Adipocyte (in vitro differentiated cells): ENCODE results near the gene TEX2.
"Not testable (repeated sequence)": the region's sequence is repeated elsewhere in the genome, so short reads cannot be mapped to it uniquely, and the experiment has no call there.

Experiments used
- DNase-seq: peaks from one replicate; pipeline ENCODE4 v3.0.0-alpha.2; 2015; ENCODE audit warnings: low read depth
- H3K27me3 ChIP-seq: replicated peaks from 2 replicates; pipeline ENCODE4 v1.7.0; 2013; ENCODE audit warnings: mild to moderate bottlenecking, low read length, moderate library complexity; ENCODE audit not compliant: control insufficient read depth, insufficient read depth
- H3K36me3 ChIP-seq: 2 replicates; pipeline ENCODE4 v1.7.0; 2013; ENCODE audit warnings: low read length, mild to moderate bottlenecking, moderate library complexity; ENCODE audit not compliant: control insufficient read depth, insufficient read depth, severe bottlenecking
- H3K4me1 ChIP-seq: 2 replicates; pipeline ENCODE4 v1.7.0; 2013; ENCODE audit warnings: mild to moderate bottlenecking, low read length, moderate library complexity; ENCODE audit not compliant: control insufficient read depth, insufficient read depth
- H3K4me3 ChIP-seq: 2 replicates; pipeline ENCODE4 v1.7.0; 2013; ENCODE audit warnings: mild to moderate bottlenecking, low read length, moderate library complexity
- H3K9ac ChIP-seq: 2 replicates; pipeline ENCODE4 v1.7.0; 2013; ENCODE audit warnings: mild to moderate bottlenecking, low read length, moderate library complexity
- H3K9me3 ChIP-seq: 2 replicates; pipeline ENCODE4 v1.7.0; 2013; ENCODE audit warnings: mild to moderate bottlenecking, low read length, moderate library complexity; ENCODE audit not compliant: control insufficient read depth

Gene TEX2

DNA sequence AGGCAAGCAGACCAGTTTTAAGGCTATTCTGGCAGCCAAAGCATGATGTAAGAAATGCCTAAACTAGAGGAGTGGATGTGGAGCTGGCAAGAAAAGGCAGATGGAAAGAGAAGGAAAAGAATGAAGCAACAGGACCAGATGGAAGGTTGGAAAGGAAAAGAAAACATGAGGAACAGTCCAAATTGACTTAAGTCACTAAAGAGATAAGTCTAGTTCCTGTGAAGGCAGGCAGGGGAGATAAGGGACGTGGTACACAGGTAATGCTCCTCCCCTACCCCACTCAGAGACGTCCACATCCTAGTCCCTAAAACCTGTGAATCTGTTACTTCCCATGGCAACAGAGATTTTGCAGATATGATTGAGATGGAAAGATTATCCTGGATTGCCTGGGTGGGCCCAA, 43.5 kb downstream of the TEX2 start:
- no peak overlapping the region for H3K4me3 ChIP-seq
- H3K9ac ChIP-seq = no peak overlapping the region
- peaks cover 44% of the 10 kb centered on the region for H3K4me1 ChIP-seq
- no peaks in the 10 kb centered on the region for H3K36me3 ChIP-seq
- H3K9me3 ChIP-seq = no peaks in the 10 kb centered on the region
- H3K27me3 ChIP-seq = no peaks in the 10 kb centered on the region
- DNase-seq = no peak

GRCh38 chr17:64218066-64218465, 45.0 kb downstream of the TEX2 start:
- DNase-seq = no peak
- H3K27me3 ChIP-seq = no peaks in the 10 kb centered on the region
- H3K36me3 ChIP-seq = peaks cover 9% of the 10 kb centered on the region
- H3K4me1 ChIP-seq = peaks cover 51% of the 10 kb centered on the region
- H3K9ac ChIP-seq = no peak overlapping the region
- H3K4me3 ChIP-seq = no peak overlapping the region
- H3K9me3 ChIP-seq = no peaks in the 10 kb centered on the region

DNA sequence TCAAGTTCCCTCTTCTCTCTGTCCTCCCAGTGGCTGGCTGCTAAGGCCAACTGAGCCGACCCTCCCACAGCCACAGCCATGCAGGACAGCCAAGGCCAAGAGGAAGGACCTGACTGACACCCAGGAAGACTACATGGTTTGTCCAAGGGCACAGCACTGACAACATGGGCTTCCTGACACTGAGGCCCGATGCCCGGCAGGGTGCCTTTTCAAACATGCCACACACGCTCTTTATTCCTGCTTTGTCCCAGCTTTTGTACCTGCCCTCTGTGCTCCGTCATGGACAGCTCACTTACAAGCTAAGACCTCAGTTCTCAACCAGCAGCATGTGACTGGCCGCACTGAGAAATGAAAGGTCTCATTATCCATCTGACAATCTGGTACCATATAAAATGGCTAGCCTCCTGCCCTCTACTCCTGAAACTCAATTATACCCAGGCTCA, 45.8 kb downstream of the TEX2 start:
- no peak overlapping the region for H3K9ac ChIP-seq
- peaks cover 58% of the 10 kb centered on the region for H3K4me1 ChIP-seq
- no peaks in the 10 kb centered on the region for H3K27me3 ChIP-seq
- DNase-seq = no peak
- H3K9me3 ChIP-seq = no peaks in the 10 kb centered on the region
- H3K4me3 ChIP-seq = no peak overlapping the region
- peaks cover 17% of the 10 kb centered on the region for H3K36me3 ChIP-seq

DNA sequence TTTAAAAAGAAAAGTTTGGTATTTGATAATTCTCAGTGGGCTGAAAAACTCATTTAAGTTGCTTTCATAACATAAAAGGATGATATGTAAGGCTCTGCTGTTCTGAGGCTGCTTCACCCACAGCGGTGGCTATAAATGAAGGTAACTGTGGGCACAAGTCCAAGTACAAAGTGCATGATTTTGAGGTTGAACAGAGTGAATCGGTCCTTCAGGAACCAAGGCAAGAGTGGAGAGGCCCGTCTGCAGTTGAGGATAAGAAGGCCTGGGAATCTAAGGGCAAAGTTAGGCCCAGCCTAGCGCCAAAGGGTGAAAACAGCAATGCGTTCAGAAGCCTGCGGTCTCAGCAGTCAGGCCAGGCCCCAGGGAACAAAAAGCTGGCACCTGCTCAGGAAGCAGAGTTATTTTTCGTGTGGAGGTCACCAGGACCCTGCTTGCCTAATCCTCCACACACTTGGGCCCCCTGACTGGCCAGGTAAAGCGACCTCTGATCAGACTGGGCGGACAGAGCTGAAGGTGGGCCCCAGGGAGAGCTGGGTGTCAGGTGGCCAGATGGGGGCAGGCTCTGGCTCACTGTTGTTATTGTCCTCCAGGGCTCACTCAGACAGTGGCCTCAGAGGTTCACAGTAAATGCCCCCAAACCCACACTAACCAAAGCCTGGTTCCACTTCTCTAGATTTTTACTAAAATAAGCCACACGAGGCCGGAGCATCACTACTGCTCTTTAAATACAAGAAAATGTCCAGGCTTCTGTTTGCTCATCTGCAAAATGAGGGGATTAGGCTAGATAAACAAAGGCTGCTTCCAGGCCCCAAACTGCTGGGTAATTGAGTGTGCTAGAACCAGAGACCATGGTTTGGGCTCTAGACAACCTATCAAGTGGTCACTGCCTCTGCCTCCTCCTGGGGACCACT, 46.5 kb downstream of the TEX2 start:
- H3K9me3 ChIP-seq = no peaks in the 10 kb centered on the region
- peaks cover 60% of the 10 kb centered on the region for H3K4me1 ChIP-seq
- DNase-seq = peak; percentile 45
- H3K36me3 ChIP-seq = peaks cover 20% of the 10 kb centered on the region
- H3K9ac ChIP-seq = peak overlapping the region; percentile 59
- no peak overlapping the region for H3K4me3 ChIP-seq
- no peaks in the 10 kb centered on the region for H3K27me3 ChIP-seq

- peak; percentile 69 for DNase-seq
- no peaks in the 10 kb centered on the region for H3K9me3 ChIP-seq
- peaks cover 54% of the 10 kb centered on the region for H3K4me1 ChIP-seq
- no peaks in the 10 kb centered on the region for H3K27me3 ChIP-seq
- peak overlapping the region; percentile 59 for H3K9ac ChIP-seq
- no peak overlapping the region for H3K4me3 ChIP-seq
- H3K36me3 ChIP-seq = peaks cover 20% of the 10 kb centered on the region
Measured at GRCh38 chr17:64216000-64216337, 47.1 kb downstream of the TEX2 start.

GRCh38 chr17:64214950-64215349, 48.1 kb downstream of the TEX2 start:
- H3K4me1 ChIP-seq = peaks cover 54% of the 10 kb centered on the region
- H3K36me3 ChIP-seq = peaks cover 20% of the 10 kb centered on the region
- H3K4me3 ChIP-seq = no peak overlapping the region
- no peaks in the 10 kb centered on the region for H3K9me3 ChIP-seq
- peak overlapping the region; percentile 59 for H3K9ac ChIP-seq
- H3K27me3 ChIP-seq = no peaks in the 10 kb centered on the region
- DNase-seq = peak; percentile 34

- Histone ChIP-seq H3K27me3 (no peaks in the 10 kb centered on the region), H3K36me3 (peaks cover 20% of the 10 kb centered on the region), H3K4me3 (no peak overlapping the region), H3K4me1 (peaks cover 50% of the 10 kb centered on the region), H3K9ac (no peak overlapping the region), H3K9me3 (no peaks in the 10 kb centered on the region)
- no peak for DNase-seq
Measured at GRCh38 chr17:64213995-64214811, 48.9 kb downstream of the TEX2 start.

GRCh38 chr17:64212122-64212521, 50.9 kb downstream of the TEX2 start:
- Histone ChIP-seq H3K36me3 (peaks cover 22% of the 10 kb centered on the region), H3K9me3 (no peaks in the 10 kb centered on the region), H3K9ac (peak overlapping the region; percentile 47), H3K4me3 (peak overlapping the region; percentile 4), H3K4me1 (peaks cover 45% of the 10 kb centered on the region), H3K27me3 (no peaks in the 10 kb centered on the region)
- peak; percentile 65 for DNase-seq

GRCh38 chr17:64209983-64210382, 53.1 kb downstream of the TEX2 start:
- Histone ChIP-seq H3K27me3 (no peaks in the 10 kb centered on the region), H3K36me3 (peaks cover 22% of the 10 kb centered on the region), H3K9me3 (no peaks in the 10 kb centered on the region), H3K4me3 (no peak overlapping the region), H3K9ac (no peak overlapping the region), H3K4me1 (peaks cover 34% of the 10 kb centered on the region)
- DNase-seq = no peak

DNA sequence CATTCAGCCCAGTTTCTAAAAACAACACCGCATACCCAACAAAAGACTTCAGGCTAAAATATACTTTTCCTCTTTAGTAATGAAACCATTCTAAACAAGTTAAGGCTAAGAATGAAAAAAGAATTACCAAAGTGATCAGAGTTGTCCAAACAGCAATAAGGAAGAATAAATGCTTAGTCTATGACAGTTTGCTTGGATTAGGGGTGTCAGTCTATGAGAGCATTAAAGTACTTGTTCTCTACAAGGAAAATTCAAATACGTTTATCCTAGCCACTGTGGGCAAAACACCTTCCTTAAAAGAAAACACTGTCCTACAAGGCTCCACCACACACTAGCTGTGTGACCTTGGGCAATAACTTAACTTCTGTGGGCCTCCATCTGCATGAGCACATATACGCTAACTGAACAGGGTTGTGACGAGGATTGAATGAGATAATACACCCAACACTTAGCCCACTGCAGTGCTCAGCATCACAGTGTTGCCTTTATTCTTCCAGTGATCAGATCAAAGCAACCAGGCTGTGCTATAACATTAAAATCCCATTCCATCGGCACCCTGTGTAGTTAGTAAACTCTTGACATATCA, 53.6 kb downstream of the TEX2 start:
- no peak overlapping the region for H3K9ac ChIP-seq
- H3K36me3 ChIP-seq = peaks cover 22% of the 10 kb centered on the region
- H3K27me3 ChIP-seq = no peaks in the 10 kb centered on the region
- peaks cover 28% of the 10 kb centered on the region for H3K4me1 ChIP-seq
- no peak overlapping the region for H3K4me3 ChIP-seq
- H3K9me3 ChIP-seq = no peaks in the 10 kb centered on the region
- DNase-seq = no peak

GRCh38 chr17:64208656-64209055, 54.4 kb downstream of the TEX2 start:
- H3K4me3 ChIP-seq, H3K27me3 ChIP-seq, DNase-seq, H3K9ac ChIP-seq, H3K9me3 ChIP-seq: not testable (repeated sequence)
- Histone ChIP-seq H3K4me1 (peaks cover 22% of the 10 kb centered on the region), H3K36me3 (peaks cover 19% of the 10 kb centered on the region)
